OCI-M2 (cell line): ENCODE measurements around the gene PDE1C.
"Not testable (repeated sequence)": the region's sequence is repeated elsewhere in the genome, so short reads cannot be mapped to it uniquely, and the experiment has no call there.

Experiments used
- DNase-seq: peaks from one replicate; lab custom pipeline; 2025; ENCODE audit not compliant: unreplicated experiment; lab: John Stamatoyannopoulos, UW

The PDE1C gene

DNA sequence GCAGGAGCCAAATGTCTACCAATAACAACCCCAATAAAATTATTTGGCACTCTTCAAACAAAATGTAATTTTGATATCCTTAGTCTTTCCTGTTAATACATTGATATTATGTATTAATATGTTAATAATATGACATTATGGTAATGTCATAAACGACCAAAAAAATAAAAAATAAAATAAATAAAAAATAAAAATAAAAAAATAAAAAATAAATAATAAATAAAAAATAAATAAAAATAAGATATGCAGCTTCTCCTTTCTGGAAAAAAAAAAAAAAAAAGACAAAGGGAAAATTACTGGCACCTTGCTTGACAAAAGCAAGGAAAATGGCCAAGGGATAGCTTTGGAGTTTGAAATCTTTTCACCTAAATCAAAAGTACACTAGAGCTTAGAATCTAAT lies 214.7 kb downstream of the PDE1C start:
- no peak for DNase-seq

DNA sequence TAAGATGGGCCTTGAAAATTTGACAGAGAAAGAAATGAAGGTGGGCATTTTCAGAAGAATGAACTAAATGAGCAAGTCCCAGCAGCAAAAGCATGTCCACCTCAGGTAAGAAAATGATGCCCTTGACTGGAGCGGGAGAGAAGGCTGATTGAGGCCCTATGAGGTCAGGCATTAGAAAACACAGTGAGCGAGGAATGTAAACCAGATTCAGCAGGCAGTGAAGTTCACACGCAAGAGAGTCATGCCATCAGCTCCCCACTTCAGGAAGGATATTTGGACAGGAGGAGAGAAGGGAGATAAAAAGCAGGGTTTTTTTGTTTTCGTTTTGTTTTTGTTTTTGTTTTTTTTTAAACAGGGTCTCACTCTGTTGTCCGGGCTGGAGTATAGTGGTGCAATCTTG lies 216.8 kb downstream of the PDE1C start:
- no peak for DNase-seq

GRCh38 chr7:31852462-31852861 lies 217.7 kb downstream of the PDE1C start:
- no peak for DNase-seq

- no peak for DNase-seq
Measured at GRCh38 chr7:31851119-31851518, 219.1 kb downstream of the PDE1C start.

DNA sequence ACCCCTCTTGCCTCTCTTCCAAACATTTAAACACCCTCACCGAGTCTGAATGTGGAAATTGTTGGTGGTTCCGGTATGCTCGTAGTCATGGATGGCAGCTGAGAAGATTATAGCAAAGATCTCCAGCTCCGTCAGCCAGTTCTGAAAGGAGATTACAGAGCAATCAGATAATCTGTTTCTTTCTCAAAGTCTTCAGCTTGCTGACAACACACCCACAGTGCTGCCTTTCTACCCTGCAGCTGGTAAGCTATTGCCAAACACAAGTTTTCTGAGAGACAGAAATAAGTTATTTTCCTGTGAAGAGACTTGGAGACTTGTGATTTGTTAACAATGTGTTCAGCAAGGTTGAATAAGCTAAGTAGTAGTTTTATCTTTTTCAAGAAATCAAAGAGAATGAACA lies 219.6 kb downstream of the PDE1C start:
- DNase-seq = no peak

- no peak for DNase-seq
Measured at GRCh38 chr7:31850066-31850465, 220.1 kb downstream of the PDE1C start.

DNA sequence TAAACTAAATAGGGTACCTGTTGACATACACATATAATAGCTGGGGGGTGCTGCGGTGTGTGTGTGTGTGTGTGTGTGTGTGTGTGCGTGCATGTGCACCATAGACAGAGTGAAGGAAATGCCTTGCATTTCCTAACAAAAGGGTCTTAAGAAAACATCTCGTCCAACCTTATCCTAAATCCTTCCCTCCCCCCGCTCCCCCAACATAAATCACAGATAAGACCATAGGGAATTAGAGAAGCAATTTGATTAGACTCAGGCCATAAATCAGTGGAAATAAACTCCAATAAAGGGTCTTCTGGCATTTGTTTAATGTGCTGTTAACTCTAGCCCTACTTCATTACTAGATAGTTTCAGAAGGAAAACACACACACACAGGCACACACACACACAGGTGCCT lies 234.7 kb downstream of the PDE1C start:
- no peak for DNase-seq

GRCh38 chr7:31833625-31834024 lies 236.6 kb downstream of the PDE1C start:
- not testable (repeated sequence) for DNase-seq

- DNase-seq = no peak
Measured at GRCh38 chr7:31828520-31828919, 241.7 kb downstream of the PDE1C start.

GRCh38 chr7:31825576-31825975 lies 244.6 kb downstream of the PDE1C start:
- no peak for DNase-seq

- no peak for DNase-seq
Measured at GRCh38 chr7:31819031-31819430, 251.2 kb downstream of the PDE1C start.

DNA sequence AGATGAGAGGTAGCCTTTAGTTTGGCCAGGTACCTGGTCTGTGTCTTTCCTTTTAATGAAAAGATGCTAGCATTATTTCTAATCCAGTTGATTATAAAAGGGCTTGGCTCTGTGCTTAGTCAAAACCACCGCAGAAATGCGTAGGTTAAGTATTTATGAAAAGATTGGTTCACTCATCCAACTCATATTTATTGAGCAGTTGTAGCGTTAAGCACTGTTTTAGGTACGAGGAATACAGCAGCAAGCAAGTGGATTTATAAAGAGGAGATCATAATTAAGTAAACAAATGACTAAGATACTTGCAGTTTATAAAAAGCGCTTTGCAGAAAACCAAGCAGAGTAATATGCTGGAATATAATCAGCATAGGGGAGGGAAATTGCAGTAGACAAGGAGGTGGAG lies 253.4 kb downstream of the PDE1C start:
- DNase-seq = no peak

- no peak for DNase-seq
Measured at GRCh38 chr7:31815796-31816195, 254.4 kb downstream of the PDE1C start.

DNA sequence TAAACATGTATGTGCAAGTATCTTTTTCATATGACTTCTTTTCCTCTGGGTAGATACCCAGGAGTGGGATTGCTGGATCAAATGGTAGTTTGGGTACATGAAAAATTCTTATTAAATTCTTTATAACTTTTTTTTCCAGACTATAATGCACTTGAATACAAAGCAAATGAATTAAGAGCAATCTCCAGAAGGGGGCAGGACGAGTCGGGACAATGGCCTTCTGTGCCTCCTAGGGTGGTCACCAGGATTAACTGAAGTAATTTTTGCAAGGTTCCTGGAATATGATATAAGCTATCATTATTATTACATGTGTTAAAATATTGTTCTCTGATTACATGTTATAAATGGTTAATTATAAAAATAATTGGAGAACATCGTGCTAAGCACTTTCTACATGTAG lies 256.0 kb downstream of the PDE1C start:
- no peak for DNase-seq

DNA sequence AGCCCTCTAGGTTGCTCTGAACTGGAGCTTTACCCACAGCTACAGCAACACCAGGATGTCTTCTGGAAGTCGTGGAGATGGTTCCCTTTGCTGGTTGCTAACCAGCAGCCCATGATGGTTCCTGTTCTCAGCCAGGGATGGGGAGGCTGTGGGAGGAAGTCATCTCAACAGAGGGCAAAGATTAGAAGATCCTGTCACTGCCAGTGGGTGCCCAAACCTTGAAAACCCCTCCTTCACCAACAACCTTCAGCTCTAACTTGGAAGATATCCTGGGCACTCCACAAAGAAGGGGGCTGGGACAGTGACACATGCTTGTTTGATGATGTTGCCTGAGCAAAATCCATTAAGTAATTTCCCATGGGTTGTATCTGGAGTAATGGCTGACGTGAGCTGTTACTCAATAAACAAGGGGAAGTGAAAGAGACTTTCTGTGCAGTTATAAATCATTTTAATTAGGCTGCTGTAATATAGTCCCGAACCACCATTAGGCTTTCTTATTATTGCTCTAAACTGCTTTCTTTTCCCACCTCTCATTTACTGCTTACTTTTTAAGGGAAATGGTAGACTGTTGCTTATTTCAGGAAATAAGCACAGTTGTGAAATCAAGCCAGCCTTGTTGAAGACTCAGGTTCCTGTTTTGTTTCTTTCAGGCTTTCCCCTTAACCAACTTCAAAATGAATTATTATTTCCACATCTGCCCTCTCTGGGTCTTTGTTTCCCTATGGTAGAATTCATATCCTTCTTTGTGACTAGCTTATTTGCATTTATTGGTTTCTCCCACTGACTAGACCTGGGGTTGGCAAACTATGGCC lies 258.4 kb downstream of the PDE1C start:
- no peak for DNase-seq

DNA sequence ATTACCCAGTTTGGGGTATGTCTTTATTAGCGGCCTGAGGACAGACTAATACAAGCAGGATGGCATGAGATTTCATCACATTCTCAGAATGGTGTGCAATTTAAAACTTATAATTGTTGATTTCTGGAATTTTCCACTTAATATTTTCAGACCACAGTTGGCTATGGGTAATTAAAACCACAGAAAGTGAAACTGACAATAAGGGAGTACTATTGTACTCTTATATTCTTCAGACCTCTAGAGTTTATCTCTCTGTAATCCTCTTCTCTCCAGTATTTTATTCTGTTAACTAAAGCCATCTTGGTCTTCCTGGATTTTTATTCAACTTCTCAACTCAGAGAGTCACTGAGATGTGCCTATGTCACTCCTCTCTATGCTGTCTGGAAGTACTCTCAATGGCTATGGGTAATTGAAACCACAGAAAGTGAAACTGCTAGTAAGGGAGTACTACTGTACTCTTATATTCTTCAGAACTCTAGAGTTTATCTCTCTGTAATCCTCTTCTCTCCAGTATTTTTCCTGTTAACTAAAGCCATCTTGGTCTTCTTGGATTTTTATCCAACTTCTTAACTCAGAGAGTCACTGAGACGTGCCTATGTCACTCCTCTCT lies 264.9 kb downstream of the PDE1C start:
- DNase-seq = no peak

GRCh38 chr7:31796375-31796774 lies 273.8 kb downstream of the PDE1C start:
- DNase-seq = no peak

DNA sequence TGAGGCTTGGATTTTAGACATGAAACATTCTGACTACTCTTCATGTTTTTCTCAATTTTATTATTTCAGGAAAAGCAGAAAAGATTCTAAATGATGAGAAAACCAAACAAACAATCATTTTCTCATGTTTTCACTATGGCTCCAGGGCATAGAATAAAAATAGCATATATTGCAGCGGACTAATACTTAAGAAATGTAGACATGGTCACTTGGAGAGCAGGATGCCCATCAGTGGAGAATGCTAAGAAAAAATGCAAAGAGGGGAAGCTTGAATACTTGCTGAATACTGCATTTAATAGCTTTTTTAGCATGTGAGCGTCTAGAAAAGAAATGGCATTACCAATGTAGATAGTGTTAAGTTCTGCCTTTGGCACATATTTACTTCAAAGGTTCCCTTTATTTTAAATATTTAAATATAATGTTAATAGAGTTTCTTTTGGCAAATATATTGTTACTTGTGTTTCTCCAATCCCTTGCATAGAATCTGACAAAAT lies 275.3 kb downstream of the PDE1C start:
- no peak for DNase-seq

DNA sequence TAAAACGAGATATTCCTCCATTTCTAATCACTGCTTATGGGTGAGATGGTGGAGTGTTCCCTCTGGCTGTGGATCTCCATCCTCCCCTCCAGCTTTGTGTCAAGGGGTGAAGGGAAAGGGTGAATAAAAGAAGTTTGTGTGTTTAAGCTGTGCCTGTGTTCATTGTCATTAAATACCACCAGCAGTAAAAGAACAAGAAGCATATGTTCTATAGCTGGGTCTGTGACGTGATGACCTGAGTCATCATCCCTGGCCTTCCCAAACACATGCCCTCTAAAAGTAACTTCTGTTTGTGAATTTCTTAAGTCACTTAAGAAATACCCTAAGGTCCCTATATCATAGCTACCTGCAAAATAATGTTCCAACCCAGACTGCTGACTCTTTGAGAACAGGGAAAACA lies 278.3 kb downstream of the PDE1C start:
- DNase-seq = no peak

DNA sequence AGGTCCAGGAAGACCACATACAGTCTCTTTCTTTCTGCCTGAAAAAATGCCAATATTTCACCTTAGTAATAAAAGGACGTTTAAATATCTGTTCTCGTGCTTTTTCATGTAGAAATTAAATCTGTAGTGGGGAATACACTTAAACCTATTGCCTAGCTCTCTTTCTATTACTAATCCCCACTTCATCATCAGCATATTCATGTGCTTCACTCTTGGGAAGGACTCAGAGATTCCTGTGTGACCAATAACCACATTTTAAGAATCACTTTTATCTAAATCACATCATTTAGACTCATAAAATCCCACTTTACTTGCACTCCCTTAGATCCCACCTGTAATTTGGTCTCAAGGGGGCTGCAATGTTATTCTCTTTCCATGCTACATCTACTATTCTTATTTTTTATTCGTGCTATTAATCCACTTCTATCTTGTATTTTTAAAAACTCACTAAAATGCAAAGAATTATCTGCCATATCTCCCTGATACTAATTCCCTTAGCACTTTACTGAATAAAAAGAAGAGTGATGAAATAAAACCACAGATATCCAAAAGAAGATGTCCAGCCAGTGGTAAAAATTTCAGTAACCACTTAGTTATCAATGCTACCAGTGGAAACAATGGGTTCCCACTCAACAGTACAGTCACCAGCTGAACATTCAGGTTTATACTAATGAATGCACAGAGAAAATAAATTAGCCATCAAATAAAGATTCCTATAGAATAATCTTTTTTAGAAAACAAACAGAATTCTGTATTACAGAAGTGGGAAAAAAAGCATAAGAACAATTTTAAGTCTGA lies 281.1 kb downstream of the PDE1C start:
- no peak for DNase-seq

DNA sequence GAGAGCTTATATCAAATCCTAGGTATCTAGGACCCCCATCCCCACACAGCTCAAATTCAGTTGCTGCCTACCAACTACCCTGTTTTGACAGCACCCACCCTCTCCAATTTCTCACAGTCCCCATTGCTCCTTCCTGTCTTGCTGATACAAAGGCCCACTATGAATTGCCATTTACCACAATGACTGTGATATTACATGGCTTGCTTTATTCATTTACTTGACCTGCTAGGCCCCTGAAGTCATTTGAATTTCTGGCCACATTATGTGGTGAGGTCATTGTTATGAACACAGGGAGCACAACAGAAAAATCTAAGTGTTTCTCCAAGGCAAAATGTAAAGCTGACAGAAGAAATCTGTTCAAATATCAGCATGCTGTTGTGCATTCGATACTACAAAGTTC lies 281.8 kb downstream of the PDE1C start:
- no peak for DNase-seq

DNA sequence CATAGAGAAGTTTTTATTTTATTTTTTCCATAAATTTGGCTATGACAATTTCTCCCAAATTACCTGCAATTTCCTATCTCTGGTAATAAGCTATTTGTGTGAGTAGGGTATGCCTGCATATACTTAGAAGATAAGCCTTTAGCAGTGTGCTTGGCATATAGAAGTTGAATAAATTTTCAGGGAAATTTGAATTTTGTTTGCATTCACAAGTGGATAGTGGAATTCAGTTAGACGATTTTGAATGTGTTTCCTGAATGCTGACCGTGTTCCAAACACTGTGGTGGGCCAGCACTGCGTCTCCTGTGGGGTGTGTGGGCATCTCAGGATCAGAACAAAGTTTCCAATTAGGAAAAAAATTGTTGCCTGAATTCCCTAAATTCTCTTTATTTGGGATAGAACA lies 283.9 kb downstream of the PDE1C start:
- DNase-seq = no peak
